HCT116 (cell line): ENCODE results near the gene PXDN. TPM values are rescaled to one million over a fixed set of nuclear protein-coding genes. Genes with fewer than 3 reads are reported as not detected.

ENCODE experiments used
- ATAC-seq: fragments of 200-7000 bp; cut with Tn5 transposase; 2 replicates; pipeline ENCODE4 v1.9.1; 2020; ENCODE audit warnings: mild to moderate bottlenecking, moderate library complexity
- BruUV-seq: library from RNA; stranded (reverse); fragments of 400-500 nt; replicated peaks from 2 replicates; lab custom pipeline; 2021; lab: Mats Ljungman, UMichigan
- CTCF ChIA-PET: fragments of 300-600 bp; sonication (Branson Sonifier 250); formaldehyde crosslinking; loops from one replicate; lab custom pipeline; 2021; ENCODE audit warnings: antibody characterized with exemption; lab: Charles Lee
- POLR2A ChIA-PET: fragments of 300-600, 350-600 bp; sonication (Branson Sonifier 250); formaldehyde crosslinking; loops from one replicate; lab custom pipeline; 2021; ENCODE audit warnings: antibody characterized with exemption; lab: Charles Lee
- RAD21 ChIA-PET, 2 experiments: fragments of 300-600 bp; sonication (Branson Sonifier 250); formaldehyde crosslinking; loops; one replicate each; lab custom pipeline; 2023; ENCODE audit warnings: low total read pairs in 2 of 2; ENCODE audit not compliant: uncharacterized antibody in 2 of 2, unreplicated experiment in 2 of 2, low non-redundant PET in 1 of 2; lab: Charles Lee
- DNase-seq: peaks from one replicate; pipeline ENCODE4 v3.0.0-alpha.2; 2010; ENCODE audit warnings: low read depth, low spot score
- H2AFZ ChIP-seq: fragments of 200-600 bp; shearing (Covaris generic), sonication (generic); 2 replicates; pipeline ENCODE4 v1.6.1; 2017; ENCODE audit warnings: low read depth, mixed run types, mixed read lengths, antibody characterized with exemption, low read length; ENCODE audit not compliant: poor library complexity, severe bottlenecking
- H3K27ac ChIP-seq: 2 replicates; pipeline ENCODE4 v1.5.1; 2012; ENCODE audit warnings: low read depth, low read length
- H3K27me3 ChIP-seq: fragments of 200-600 bp; sonication (generic); 2 replicates; pipeline ENCODE4 v1.6.1; 2016; ENCODE audit warnings: mixed run types, low read length, mixed read lengths; ENCODE audit not compliant: insufficient read depth
- H3K36me3 ChIP-seq, 2 experiments: fragments of 200-500 bp in 1 of 2; fragments of 200-600 bp in 1 of 2; sonication (Bioruptor generic) in 1 of 2; sonication (generic) in 1 of 2; 2 replicates each; pipeline versions ENCODE4 v1.5.1 to v1.6.1; 2014 to 2016; ENCODE audit warnings: low read length in 2 of 2, inconsistent platforms in 1 of 2, mixed read lengths in 1 of 2, mixed run types in 1 of 2; ENCODE audit not compliant: insufficient read depth in 2 of 2, control insufficient read depth in 1 of 2
- H3K4me1 ChIP-seq, 2 experiments: fragments of 200-600 bp in 1 of 2; sonication (generic) in 1 of 2; 2 replicates each; pipeline versions ENCODE4 v1.5.1 to v1.6.1; 2012 to 2017; ENCODE audit warnings: low read length in 2 of 2, inconsistent platforms in 1 of 2, mild to moderate bottlenecking in 1 of 2, mixed read lengths in 1 of 2, mixed run types in 1 of 2, moderate library complexity in 1 of 2; ENCODE audit not compliant: insufficient read depth in 2 of 2, control insufficient read depth in 1 of 2
- H3K4me2 ChIP-seq: fragments of 200-600 bp; sonication (generic); 2 replicates; pipeline ENCODE4 v1.6.1; 2017; ENCODE audit warnings: mixed run types, low read length, mixed read lengths
- H3K4me3 ChIP-seq, 2 experiments: fragments of 200-600 bp in 1 of 2; sonication (generic) in 1 of 2; replicated peaks in 1 of 2; 2 replicates each; pipeline ENCODE4 v1.5.1; 2011 to 2016; ENCODE audit warnings: low read length in 2 of 2, control low read depth in 1 of 2, low read depth in 1 of 2, mild to moderate bottlenecking in 1 of 2, mixed read lengths in 1 of 2, mixed run types in 1 of 2
- H3K79me2 ChIP-seq: fragments of 200-600 bp; sonication (generic); 2 replicates; pipeline ENCODE4 v1.6.1; 2017; ENCODE audit warnings: mild to moderate bottlenecking, mixed run types, low read length, moderate library complexity, mixed read lengths; ENCODE audit not compliant: insufficient read depth
- H3K9ac ChIP-seq: fragments of 200-600 bp; sonication (generic); 2 replicates; pipeline ENCODE4 v1.6.1; 2016; ENCODE audit warnings: low read length, mixed read lengths
- H3K9me2 ChIP-seq: fragments of 200-600 bp; sonication (generic), shearing (Covaris generic); 2 replicates; pipeline ENCODE4 v1.6.1; 2017; ENCODE audit warnings: mixed run types, mild to moderate bottlenecking, moderate library complexity; ENCODE audit not compliant: insufficient read depth
- H3K9me3 ChIP-seq, 2 experiments: fragments of 200-500 bp in 1 of 2; fragments of 200-600 bp in 1 of 2; sonication (Bioruptor generic) in 1 of 2; sonication (generic) in 1 of 2; 2 replicates each; pipeline ENCODE4 v1.6.1; 2014 to 2017; ENCODE audit warnings: low read length in 2 of 2, mixed read lengths in 2 of 2, inconsistent platforms in 1 of 2, low read depth in 1 of 2, mild to moderate bottlenecking in 1 of 2, mixed run types in 1 of 2, moderate library complexity in 1 of 2; ENCODE audit not compliant: control insufficient read depth in 1 of 2, insufficient read depth in 1 of 2
- H4K20me1 ChIP-seq: fragments of 200-600 bp; sonication (generic), shearing (Covaris generic); 2 replicates; pipeline ENCODE4 v1.6.1; 2017; ENCODE audit warnings: mixed run types, mild to moderate bottlenecking, moderate library complexity; ENCODE audit not compliant: insufficient read depth
- CBX3 ChIP-seq: IDR thresholded peaks from 2 replicates; pipeline ENCODE4 v1.6.1; 2012; ENCODE audit warnings: low read depth
- EGR1 ChIP-seq: IDR thresholded peaks from 2 replicates; pipeline ENCODE4 v1.6.1; 2012; ENCODE audit warnings: low read depth
- ELF1 ChIP-seq: IDR thresholded peaks from 2 replicates; pipeline ENCODE4 v1.6.1; 2012; ENCODE audit warnings: low read depth, borderline replicate concordance
- EZH2phosphoT487 ChIP-seq: fragments of 200-600 bp; IDR thresholded peaks from 2 replicates; pipeline ENCODE4 v1.6.1; 2018; ENCODE audit warnings: antibody characterized with exemption, borderline replicate concordance
- FOSL1 ChIP-seq: IDR thresholded peaks from 2 replicates; pipeline ENCODE4 v1.6.1; 2012; ENCODE audit warnings: low read depth
- POLR2A ChIP-seq: IDR thresholded peaks from 2 replicates; pipeline ENCODE4 v1.7.0; 2011; ENCODE audit warnings: borderline replicate concordance; ENCODE audit not compliant: insufficient read depth, insufficient read length; ENCODE audit errors: extremely low read depth
- POLR2AphosphoS5 ChIP-seq: IDR thresholded peaks from 2 replicates; pipeline ENCODE4 v1.6.1; 2011; ENCODE audit warnings: mild to moderate bottlenecking, low read depth, low read length, moderate library complexity
- RAD21 ChIP-seq: IDR thresholded peaks from 2 replicates; pipeline ENCODE4 v1.6.1; 2012; ENCODE audit warnings: low read depth, mild to moderate bottlenecking
- SIN3A ChIP-seq: IDR thresholded peaks from 2 replicates; pipeline ENCODE4 v1.6.1; 2012; ENCODE audit warnings: low read depth
- SP1 ChIP-seq: IDR thresholded peaks from 2 replicates; pipeline ENCODE4 v1.6.1; 2012; ENCODE audit warnings: low read depth
- SRF ChIP-seq: IDR thresholded peaks from 2 replicates; pipeline ENCODE4 v1.6.1; 2012; ENCODE audit warnings: low read depth
- TCF7L2 ChIP-seq: IDR thresholded peaks from 2 replicates; pipeline ENCODE4 v1.7.0; 2011; ENCODE audit warnings: borderline replicate concordance, inconsistent platforms; ENCODE audit not compliant: insufficient read depth, insufficient read length; ENCODE audit errors: extremely low read depth
- intact Hi-C: fragments of 100-400 bp; cut with micrococcal nuclease; formaldehyde crosslinking; loops from 2 replicates; pipeline ENCODE4 v1.10.0; 2022
- total RNA-seq: library from RNA; stranded (reverse); gene quantifications from one replicate; pipeline ENCODE4 v1.2.1, GENCODE V29; 2021; ENCODE audit not compliant: unreplicated experiment
- TF ChIP-seq, protein P1 (sequence below): IDR thresholded peaks from 2 replicates; pipeline ENCODE4 v1.6.1; 2012
- TF ChIP-seq, protein P2 (sequence below): IDR thresholded peaks from 2 replicates; pipeline ENCODE4 v1.6.1; 2011; ENCODE audit warnings: mild to moderate bottlenecking, low read length, moderate library complexity; ENCODE audit not compliant: insufficient replicate concordance; ENCODE audit errors: extremely low read depth
- TF ChIP-seq, protein P3 (sequence below): IDR thresholded peaks from 2 replicates; pipeline ENCODE4 v1.6.1; 2012

Gene PXDN
- total RNA-seq, 1 experiment from 2014 or later, result 10.7 TPM

DNA sequence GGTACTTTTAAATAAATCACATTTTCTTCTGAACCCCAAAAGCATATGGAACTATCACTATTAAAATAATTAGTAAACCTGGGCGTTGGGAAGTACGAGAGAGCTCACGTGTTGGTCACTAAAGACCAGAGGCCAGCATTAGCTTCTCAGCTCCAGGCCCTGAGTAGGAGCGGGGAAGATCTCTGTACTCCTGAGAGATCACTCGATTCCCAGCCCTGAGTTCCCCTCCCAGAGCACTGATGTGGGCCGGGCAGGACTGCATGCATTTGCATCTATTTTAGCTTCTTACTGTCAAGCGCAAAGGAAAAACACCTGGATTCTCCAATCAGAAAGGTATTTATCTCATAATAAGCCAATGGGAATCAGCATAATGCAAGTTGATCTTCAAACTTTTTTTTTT, 6.2 kb downstream of the PXDN start:
- CTCF ChIA-PET, result no interaction called here
- no peaks in the 10 kb centered on the region for H3K4me1 ChIP-seq
- no peak overlapping the region for H3K9ac ChIP-seq

More for the DNA sequence above, 6.2 kb downstream of the PXDN start:
- POLR2A ChIA-PET, result no interaction called here
- Histone ChIP-seq H3K27me3 (no peaks in the 10 kb centered on the region; the same call in 1 of the 2 replicates), H3K79me2 (no peaks in the 10 kb centered on the region), H4K20me1 (no peaks in the 10 kb centered on the region), H3K27ac (no peak overlapping the region), H2AFZ (no peak overlapping the region), H3K4me3 (no peak overlapping the region), H3K36me3 (no peaks in the 10 kb centered on the region), H3K4me2 (no peak overlapping the region), H3K9me3 (no peaks in the 10 kb centered on the region), H3K9me2 (no peaks in the 10 kb centered on the region)
- DNase-seq (no peak), ATAC-seq (no peak)
- RAD21 ChIA-PET, result no interaction called here
- no TSS peak for BruUV-seq
- TF ChIP-seq, protein P1, sequence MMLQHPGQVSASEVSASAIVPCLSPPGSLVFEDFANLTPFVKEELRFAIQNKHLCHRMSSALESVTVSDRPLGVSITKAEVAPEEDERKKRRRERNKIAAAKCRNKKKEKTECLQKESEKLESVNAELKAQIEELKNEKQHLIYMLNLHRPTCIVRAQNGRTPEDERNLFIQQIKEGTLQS, result no peak
- TF ChIP-seq CBX3 (no peak), POLR2AphosphoS5 (no peak), SP1 (no peak), FOSL1 (no peak), POLR2A (no peak), EGR1 (no peak), TCF7L2 (no peak), RAD21 (no peak), SIN3A (no peak), EZH2phosphoT487 (no peak), ELF1 (no peak), SRF (no peak)
- TF ChIP-seq, protein P2, sequence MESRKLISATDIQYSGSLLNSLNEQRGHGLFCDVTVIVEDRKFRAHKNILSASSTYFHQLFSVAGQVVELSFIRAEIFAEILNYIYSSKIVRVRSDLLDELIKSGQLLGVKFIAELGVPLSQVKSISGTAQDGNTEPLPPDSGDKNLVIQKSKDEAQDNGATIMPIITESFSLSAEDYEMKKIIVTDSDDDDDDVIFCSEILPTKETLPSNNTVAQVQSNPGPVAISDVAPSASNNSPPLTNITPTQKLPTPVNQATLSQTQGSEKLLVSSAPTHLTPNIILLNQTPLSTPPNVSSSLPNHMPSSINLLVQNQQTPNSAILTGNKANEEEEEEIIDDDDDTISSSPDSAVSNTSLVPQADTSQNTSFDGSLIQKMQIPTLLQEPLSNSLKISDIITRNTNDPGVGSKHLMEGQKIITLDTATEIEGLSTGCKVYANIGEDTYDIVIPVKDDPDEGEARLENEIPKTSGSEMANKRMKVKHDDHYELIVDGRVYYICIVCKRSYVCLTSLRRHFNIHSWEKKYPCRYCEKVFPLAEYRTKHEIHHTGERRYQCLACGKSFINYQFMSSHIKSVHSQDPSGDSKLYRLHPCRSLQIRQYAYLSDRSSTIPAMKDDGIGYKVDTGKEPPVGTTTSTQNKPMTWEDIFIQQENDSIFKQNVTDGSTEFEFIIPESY, result no peak
- TF ChIP-seq, protein P3, sequence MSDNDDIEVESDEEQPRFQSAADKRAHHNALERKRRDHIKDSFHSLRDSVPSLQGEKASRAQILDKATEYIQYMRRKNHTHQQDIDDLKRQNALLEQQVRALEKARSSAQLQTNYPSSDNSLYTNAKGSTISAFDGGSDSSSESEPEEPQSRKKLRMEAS, result no peak
- intact Hi-C loops, result no loop called here
